ENCODE data around the gene ST3GAL2. TPM values are rescaled to one million over a fixed set of nuclear protein-coding genes. Genes with fewer than 3 reads are reported as not detected.
A peak's percentile ranks its signal among the peaks of the same experiment; 100 is the strongest.

Gene ST3GAL2
- total and polyA plus RNA-seq, 9 of the 15 experiments (the other 6 are each of a cell fraction or from before 2014, with no cell fraction given) = 1.5 to 108 (median 34.3) TPM

- in situ Hi-C loops (cut with MboI) = loop anchor here (10.0 kb wide), 1 partner anchor 68 kb away; no protein-coding TSS in a partner anchor
- peak; percentile 98 for FAIRE-seq
- H3K4me3 ChIP-seq = no peak overlapping the region
- peak overlapping the region; percentile 1; the same call in 1 of the 3 replicates for H3K27ac ChIP-seq (ENCODE audit: extremely low read depth, low read depth, low read length)
- peak; percentile 67 to 89 (median 80) for DNase-seq (ENCODE audit: extremely low read depth in 1 of 4, low spot score in 3 of 4)
- H3K9me3 ChIP-seq (replicated peaks; ENCODE audit: control insufficient read depth, insufficient read depth, low read depth, low read length) = no peaks in the 10 kb centered on the region
- peaks cover 19% of the 10 kb centered on the region; the same call in 1 of the 2 replicates for H4K20me1 ChIP-seq (replicated peaks; ENCODE audit: control insufficient read depth, insufficient read depth, low read length)
- peak overlapping the region in 1 of 2 experiments; percentile 39; a peak in 1 of 4 replicates for H3K9ac ChIP-seq (ENCODE audit: insufficient read depth in 1 of 2, low read depth in 2 of 2, low read length in 2 of 2)
- H3K9me1 ChIP-seq (ENCODE audit: control insufficient read depth, insufficient read depth, low read length) = peaks cover 6% of the 10 kb centered on the region
- H3K79me2 ChIP-seq (ENCODE audit: control insufficient read depth, insufficient read depth, low read length) = peaks cover 75% of the 10 kb centered on the region
- intact Hi-C loops (cut with micrococcal nuclease) = loop anchor here (1.0 to 5.0 kb wide), 2 partner anchors 32 to 126 kb away; partner anchors contain the start of genes COG4 and SF3B3
- peak; percentile 90 for ATAC-seq
- BruUV-seq (replicated peaks) = no TSS peak
- WGBS (ENCODE audit: insufficient coverage, low coverage, missing lambda C conversion rate) = 53% methylated on average over 6 of the region's 6 CpGs
- peaks cover 25 to 50% of the 10 kb centered on the region in 2 experiments for H3K4me1 ChIP-seq (replicated peaks in 1 of 2; ENCODE audit: control insufficient read depth in 2 of 2, insufficient read depth in 2 of 2, low read length in 2 of 2)
- no peak overlapping the region for H2AFZ ChIP-seq (ENCODE audit: low read depth, low read length)
- peaks cover 94% of the 10 kb centered on the region for H3K36me3 ChIP-seq (ENCODE audit: control insufficient read depth, insufficient read depth, low read length)
- H3K27me3 ChIP-seq (ENCODE audit: control insufficient read depth in 2 of 2, insufficient read depth in 2 of 2, low read length in 2 of 2) = no peaks in the 10 kb centered on the region
- H3K4me2 ChIP-seq (ENCODE audit: insufficient read depth, low read length) = no peak overlapping the region
- ChIA-PET POLR2A (interaction anchor here (0.6 to 2.2 kb wide), 7 partner anchors 9 to 625 kb away, joined by 3 to 14 read pairs (median 5); no protein-coding TSS in a partner anchor), CTCF (ENCODE audit: low intra/inter-chr PET ratio) (interaction anchor here (0.8 to 2.7 kb wide), 4 partner anchors 58 to 375 kb away, joined by 4 to 15 read pairs (median 10); partner anchors contain the start of gene FCSK)
- TF ChIP-seq NCOA2 (IDR thresholded peaks at IDR 0.05; ENCODE audit: partially characterized antibody in 2 of 2) (no peak), BACH1 (tag; IDR thresholded peaks at IDR 0.05) (peak; percentile 52; the same call in 1 of the 2 replicates), HIVEP1 (CRISPR knock-in tag; IDR thresholded peaks at IDR 0.05) (peak; percentile 57; the same call in 1 of the 2 replicates), THAP7 (CRISPR knock-in tag; IDR thresholded peaks at IDR 0.05) (0 out of 2 replicates have a peak, but pooled peaks have one; percentile 70), RHOXF2B (CRISPR knock-in tag; conservative IDR thresholded peaks at IDR 0.05) (no peak), EHMT2 (IDR thresholded peaks at IDR 0.05) (no peak), C11orf30 (IDR thresholded peaks at IDR 0.05; ENCODE audit: low read depth) (peak; percentile 12; the same call in 1 of the 2 replicates), NRF1 (conservative IDR thresholded peaks at IDR 0.05 in 1 of 2, IDR thresholded peaks at IDR 0.05 in 1 of 2) (0 out of 4 replicates have a peak, but pooled peaks of 1 of the 2 experiments have one; percentile 25), ATF4 (CRISPR knock-in tag; IDR thresholded peaks at IDR 0.05) (0 out of 2 replicates have a peak, but pooled peaks have one; percentile 33), MAX (CRISPR knock-in tag; IDR thresholded peaks at IDR 0.05) (0 out of 2 replicates have a peak, but pooled peaks have one; percentile 39), JUNB (CRISPR knock-in tag; conservative IDR thresholded peaks at IDR 0.05) (0 out of 2 replicates have a peak, but pooled peaks have one; percentile 8), CTBP1 (IDR thresholded peaks at IDR 0.05; ENCODE audit: borderline replicate concordance) (peak; percentile 69; the same call in 1 of the 2 replicates), CREB1 (IDR thresholded peaks at IDR 0.05) (peak; percentile 69), CREB1 (CRISPR knock-in tag; IDR thresholded peaks at IDR 0.05) (peak; percentile 66; the same call in 1 of the 2 replicates), CBX5 (IDR thresholded peaks at IDR 0.05; ENCODE audit: borderline replicate concordance, low read depth) (no peak), PKNOX1 (IDR thresholded peaks at IDR 0.05) (peak; percentile 76), CEBPB (tag; IDR thresholded peaks at IDR 0.05) (peak; percentile 55), TFAP4 (CRISPR knock-in tag; IDR thresholded peaks at IDR 0.05; ENCODE audit: borderline replicate concordance) (peak; percentile 66; the same call in 1 of the 2 replicates)
Measured at GRCh38 chr16:70396246-70396904, 42.5 kb downstream of the ST3GAL2 start.

Data from K562 (cell line).